Hepatocyte (in vitro differentiated cells): ENCODE measurements around the gene DSCAM. TPM values are rescaled to one million over a fixed set of nuclear protein-coding genes. Genes with fewer than 3 reads are reported as not detected.

Experiments used
- DNase-seq: peaks from one replicate; pipeline ENCODE4 v3.0.0-alpha.2; 2016; ENCODE audit warnings: low spot score
- H2AFZ ChIP-seq: fragments of 200-600 bp; sonication (generic); 2 replicates; pipeline ENCODE4 v1.6.0; 2016; ENCODE audit warnings: antibody characterized with exemption, mild to moderate bottlenecking
- H3K27ac ChIP-seq: fragments of 200-600 bp; sonication (generic); 2 replicates; pipeline ENCODE4 v1.5.1; 2016; ENCODE audit warnings: mild to moderate bottlenecking
- H3K27me3 ChIP-seq: fragments of 200-600 bp; sonication (generic); 2 replicates; pipeline ENCODE4 v1.6.1; 2016
- H3K36me3 ChIP-seq: fragments of 200-600 bp; sonication (generic); replicated peaks from 2 replicates; pipeline ENCODE4 v1.5.1; 2016; ENCODE audit warnings: low read depth; ENCODE audit not compliant: insufficient read depth
- H3K4me1 ChIP-seq: fragments of 200-600 bp; sonication (generic); 2 replicates; pipeline ENCODE4 v1.5.1; 2016; ENCODE audit warnings: mild to moderate bottlenecking, moderate library complexity; ENCODE audit not compliant: insufficient read depth
- H3K4me2 ChIP-seq: fragments of 200-600 bp; sonication (generic); 2 replicates; pipeline ENCODE4 v1.6.0; 2016
- H3K4me3 ChIP-seq: fragments of 200-600 bp; sonication (generic); 2 replicates; pipeline ENCODE4 v1.5.1; 2016; ENCODE audit warnings: mild to moderate bottlenecking
- H3K79me2 ChIP-seq: fragments of 200-600 bp; sonication (generic); 2 replicates; pipeline ENCODE4 v1.6.0; 2017; ENCODE audit warnings: mild to moderate bottlenecking
- H3K9me2 ChIP-seq: fragments of 200-600 bp; sonication (generic); replicated peaks from 2 replicates; pipeline ENCODE4 v1.6.0; 2017; ENCODE audit warnings: mild to moderate bottlenecking; ENCODE audit not compliant: insufficient read depth
- H3K9me3 ChIP-seq: fragments of 200-600 bp; sonication (generic); 2 replicates; pipeline ENCODE4 v1.5.1; 2016; ENCODE audit warnings: low read depth, mild to moderate bottlenecking
- H4K20me1 ChIP-seq: fragments of 200-600 bp; sonication (generic); 2 replicates; pipeline ENCODE4 v1.6.0; 2016; ENCODE audit warnings: mild to moderate bottlenecking; ENCODE audit not compliant: insufficient read depth, poor library complexity, severe bottlenecking
- EZH2 ChIP-seq: fragments of 200-600 bp; sonication (generic); IDR thresholded peaks from 2 replicates; pipeline ENCODE4 v1.6.1; 2016; ENCODE audit warnings: antibody characterized with exemption, mild to moderate bottlenecking, borderline replicate concordance
- EZH2phosphoT487 ChIP-seq: fragments of 200-600 bp; sonication (generic); IDR thresholded peaks from one replicate; pipeline ENCODE4 v1.6.1; 2018; ENCODE audit warnings: antibody characterized with exemption, mild to moderate bottlenecking, low read depth, moderate library complexity; ENCODE audit not compliant: unreplicated experiment, severe bottlenecking
- WGBS: methylation state at CpG from one replicate; pipeline ENCODE4 v1.1.6; 2016; ENCODE audit warnings: low lambda C conversion rate; ENCODE audit errors: missing lambda C conversion rate; 5-methylcytosine and 5-hydroxymethylcytosine counted together
- polyA plus RNA-seq: library from polyadenylated mRNA; unstranded; fragments of >200 nt; fragmentation: Nextera tagmentation; extraction: Ambion mirVana; gene quantifications from 2 replicates; pipeline ENCODE4 v1.2.1, GENCODE V29; 2016
- total RNA-seq: library from RNA; depleted of rRNA; stranded (reverse); fragments of >200 nt; gene quantifications from 2 replicates; pipeline ENCODE4 v1.2.3, GENCODE V29; 2014
- TF ChIP-seq, protein P1 (sequence below): fragments of 200-600 bp; sonication (generic); IDR thresholded peaks from 2 replicates; pipeline ENCODE4 v1.5.1; 2016; ENCODE audit warnings: antibody characterized with exemption, mild to moderate bottlenecking; ENCODE audit not compliant: poor library complexity

Gene DSCAM
- total and polyA plus RNA-seq, 2 experiments from 2014 or later = 0.33 TPM; not detected in 1

DNA sequence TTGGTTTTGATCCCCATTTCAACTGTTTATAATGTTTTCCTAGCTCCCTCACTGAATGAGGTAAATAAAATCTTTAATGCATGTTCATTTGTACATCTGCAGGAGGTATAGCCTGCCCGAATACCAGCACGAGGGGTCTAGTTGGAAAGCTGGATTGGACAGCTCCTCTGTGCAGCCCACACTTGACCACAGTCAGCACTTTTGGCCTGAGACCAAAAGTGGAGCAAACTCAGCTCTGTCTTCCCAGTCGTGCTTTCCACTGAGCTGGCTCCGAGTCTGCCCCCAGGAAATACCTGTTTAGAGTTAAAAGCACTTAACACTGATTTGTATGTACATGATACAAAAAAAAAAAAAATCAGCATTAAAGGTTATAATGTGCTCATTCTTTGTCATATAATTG, 224.4 kb downstream of the DSCAM start:
- H3K4me2 ChIP-seq = no peak overlapping the region
- no peaks in the 10 kb centered on the region for H3K36me3 ChIP-seq
- H3K9me3 ChIP-seq = no peaks in the 10 kb centered on the region
- DNase-seq = peak; percentile 13
- H4K20me1 ChIP-seq = no peaks in the 10 kb centered on the region
- no peaks in the 10 kb centered on the region for H3K27me3 ChIP-seq
- H3K27ac ChIP-seq = no peak overlapping the region
- 49% methylated on average over 4 of the region's 4 CpGs for WGBS
- TF ChIP-seq EZH2phosphoT487 = no peak
- TF ChIP-seq, protein P1, sequence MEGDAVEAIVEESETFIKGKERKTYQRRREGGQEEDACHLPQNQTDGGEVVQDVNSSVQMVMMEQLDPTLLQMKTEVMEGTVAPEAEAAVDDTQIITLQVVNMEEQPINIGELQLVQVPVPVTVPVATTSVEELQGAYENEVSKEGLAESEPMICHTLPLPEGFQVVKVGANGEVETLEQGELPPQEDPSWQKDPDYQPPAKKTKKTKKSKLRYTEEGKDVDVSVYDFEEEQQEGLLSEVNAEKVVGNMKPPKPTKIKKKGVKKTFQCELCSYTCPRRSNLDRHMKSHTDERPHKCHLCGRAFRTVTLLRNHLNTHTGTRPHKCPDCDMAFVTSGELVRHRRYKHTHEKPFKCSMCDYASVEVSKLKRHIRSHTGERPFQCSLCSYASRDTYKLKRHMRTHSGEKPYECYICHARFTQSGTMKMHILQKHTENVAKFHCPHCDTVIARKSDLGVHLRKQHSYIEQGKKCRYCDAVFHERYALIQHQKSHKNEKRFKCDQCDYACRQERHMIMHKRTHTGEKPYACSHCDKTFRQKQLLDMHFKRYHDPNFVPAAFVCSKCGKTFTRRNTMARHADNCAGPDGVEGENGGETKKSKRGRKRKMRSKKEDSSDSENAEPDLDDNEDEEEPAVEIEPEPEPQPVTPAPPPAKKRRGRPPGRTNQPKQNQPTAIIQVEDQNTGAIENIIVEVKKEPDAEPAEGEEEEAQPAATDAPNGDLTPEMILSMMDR = no peak
- no peak for TF ChIP-seq EZH2
- H2AFZ ChIP-seq = no peak overlapping the region
- H3K9me2 ChIP-seq = no peaks in the 10 kb centered on the region
- no peaks in the 10 kb centered on the region for H3K79me2 ChIP-seq
- H3K4me3 ChIP-seq = no peak overlapping the region
- no peaks in the 10 kb centered on the region for H3K4me1 ChIP-seq

DNA sequence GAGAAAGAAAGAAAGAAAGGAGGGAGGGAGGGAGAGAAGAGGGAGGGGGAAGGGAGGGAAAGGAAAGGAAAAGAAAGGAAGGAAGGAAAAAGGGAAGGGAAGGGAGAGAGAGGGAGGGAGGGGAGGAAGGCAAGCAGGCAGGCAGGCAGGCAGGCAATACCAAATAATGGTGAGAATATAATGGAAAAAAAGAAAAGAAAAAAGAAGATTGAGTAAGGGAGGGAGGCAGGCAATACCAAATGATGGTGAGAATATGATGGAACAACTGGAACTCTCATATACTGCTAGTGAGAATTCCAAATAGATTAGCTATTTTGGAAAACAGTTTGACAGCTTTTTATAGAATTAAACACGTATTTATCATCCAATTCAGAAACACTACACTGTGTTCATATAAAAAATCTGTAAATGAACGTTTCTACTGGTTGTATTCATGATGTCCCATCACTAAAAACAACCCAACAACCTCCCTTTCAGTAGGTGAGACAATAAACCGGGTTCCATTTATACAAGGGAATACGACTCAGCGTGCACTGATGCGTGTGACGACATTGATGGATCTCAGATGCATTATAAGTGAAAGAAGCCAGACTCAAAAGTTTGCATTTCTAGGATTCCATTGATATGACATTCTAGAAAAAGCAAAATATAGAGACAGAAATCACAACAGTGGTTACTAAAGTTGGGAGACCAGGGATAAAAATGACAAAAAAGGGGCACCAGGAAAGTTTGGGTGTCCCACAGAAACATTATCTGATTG, 226.4 kb downstream of the DSCAM start:
- no peak for DNase-seq
- TF ChIP-seq, protein P1 = no peak
- TF ChIP-seq EZH2 (no peak), EZH2phosphoT487 (no peak)
- WGBS = 63% methylated on average over 7 of the region's 7 CpGs

DNA sequence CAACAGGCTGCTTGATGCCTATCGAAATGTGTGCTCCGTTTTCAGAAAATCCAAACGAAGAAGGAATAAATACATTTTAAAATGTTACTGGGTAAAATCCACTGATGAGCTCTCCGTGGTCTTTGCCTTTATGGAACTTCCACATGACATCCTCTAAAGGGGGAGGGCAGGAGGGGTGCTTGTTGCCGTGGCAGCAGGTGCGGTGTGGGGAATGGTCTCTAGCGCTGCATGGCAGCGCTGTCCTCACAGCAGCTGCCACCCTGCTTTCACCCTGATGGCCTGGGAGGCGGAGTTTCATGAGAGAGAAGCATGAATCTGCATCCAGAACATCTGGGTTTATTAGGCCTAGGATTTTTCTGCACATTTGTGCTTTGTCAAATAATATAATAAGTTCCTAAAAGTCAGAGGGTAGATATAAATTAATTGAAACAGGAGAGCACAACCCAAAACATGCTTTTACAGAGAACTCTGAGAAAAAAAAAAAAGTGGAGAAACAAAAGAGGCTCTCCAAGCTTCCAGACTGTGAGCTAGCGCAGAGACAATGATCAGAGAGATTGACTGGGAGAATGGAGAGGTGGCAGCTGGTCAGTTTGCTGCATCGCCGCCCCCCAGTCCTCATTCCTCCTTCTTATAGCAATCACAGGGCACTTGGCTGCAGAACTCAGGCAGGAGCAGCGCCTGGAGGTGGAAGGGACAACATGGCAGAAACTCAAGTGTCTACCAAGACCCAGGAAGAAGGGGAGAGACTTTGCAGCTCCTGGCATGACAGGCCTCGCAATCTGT, 228.6 kb downstream of the DSCAM start:
- no peaks in the 10 kb centered on the region for H3K79me2 ChIP-seq
- no peak overlapping the region for H2AFZ ChIP-seq
- no peaks in the 10 kb centered on the region for H4K20me1 ChIP-seq
- H3K9me2 ChIP-seq = no peaks in the 10 kb centered on the region
- H3K27me3 ChIP-seq = no peaks in the 10 kb centered on the region
- H3K9me3 ChIP-seq = no peaks in the 10 kb centered on the region
- no peak overlapping the region for H3K4me2 ChIP-seq
- H3K4me3 ChIP-seq = no peak overlapping the region
- no peak overlapping the region for H3K27ac ChIP-seq
- TF ChIP-seq EZH2phosphoT487 = no peak
- TF ChIP-seq EZH2 = no peak
- TF ChIP-seq, protein P1 = no peak
- 92% methylated on average over 14 of the region's 14 CpGs for WGBS
- DNase-seq = no peak
- no peaks in the 10 kb centered on the region for H3K36me3 ChIP-seq
- H3K4me1 ChIP-seq = no peaks in the 10 kb centered on the region

More for the DNA sequence above, 226.4 kb downstream of the DSCAM start:
- Histone ChIP-seq H3K4me1 (no peaks in the 10 kb centered on the region), H2AFZ (no peak overlapping the region), H3K79me2 (no peaks in the 10 kb centered on the region), H3K9me2 (no peaks in the 10 kb centered on the region), H4K20me1 (no peaks in the 10 kb centered on the region), H3K9me3 (no peaks in the 10 kb centered on the region), H3K36me3 (no peaks in the 10 kb centered on the region), H3K27me3 (no peaks in the 10 kb centered on the region), H3K4me2 (no peak overlapping the region), H3K4me3 (no peak overlapping the region), H3K27ac (no peak overlapping the region)
